NB4 (cell line): ENCODE results near the gene ZNF550.

Source experiments
- DNase-seq: peaks from one replicate; pipeline ENCODE4 v3.0.0; 2010; ENCODE audit warnings: low read depth
- H3K4me3 ChIP-seq: one replicate; pipeline ENCODE4 v1.5.1; 2011; ENCODE audit warnings: mild to moderate bottlenecking, low read depth, low read length, moderate library complexity
- CTCF ChIP-seq: IDR thresholded peaks from one replicate; pipeline ENCODE4 v1.5.1; 2012; ENCODE audit warnings: low read depth, low read length
- MAX ChIP-seq: IDR thresholded peaks from 2 replicates; pipeline ENCODE4 v1.6.1; 2011; ENCODE audit warnings: low read depth, low read length
- MYC ChIP-seq: IDR thresholded peaks from 2 replicates; pipeline ENCODE4 v1.6.1; 2011; ENCODE audit warnings: low read depth, low read length
- POLR2A ChIP-seq: IDR thresholded peaks from 2 replicates; pipeline ENCODE4 v1.6.1; 2011; ENCODE audit warnings: mild to moderate bottlenecking; ENCODE audit not compliant: insufficient read length; ENCODE audit errors: extremely low read depth

ZNF550 gene

GRCh38 chr19:57559404-57560025 lies at the start of gene ZNF550:
Gene ZNF550 (minus strand): TSS chr19:57559863. CDS start chr19:57559682, 181 bp downstream.
- H3K4me3 ChIP-seq: peak within 1 kb of the TSS; percentile 71
- TF ChIP-seq CTCF: no peak
- peak; percentile 77 for TF ChIP-seq POLR2A
- TF ChIP-seq MYC: peak; percentile 70
- TF ChIP-seq MAX: peak; percentile 62; the same call in 1 of the 2 replicates
- peak; percentile 85 for DNase-seq

- no peak overlapping the region for H3K4me3 ChIP-seq
- no peak for DNase-seq
- TF ChIP-seq MAX: no peak
- TF ChIP-seq POLR2A: no peak
- no peak for TF ChIP-seq CTCF
- TF ChIP-seq MYC: no peak
Observed at GRCh38 chr19:57606931-57607330, 47.3 kb upstream of the ZNF550 start.

- peak; percentile 34 for TF ChIP-seq POLR2A
- peak; percentile 43; the same call in 1 of the 2 replicates for TF ChIP-seq MAX
- no peak for TF ChIP-seq CTCF
- DNase-seq: peak; percentile 88
- H3K4me3 ChIP-seq: peak within 1 kb of the TSS; percentile 66
Observed at GRCh38 chr19:57599761-57600383, 40.2 kb upstream of the ZNF550 start, which contains the start of gene ZNF530. Gene ZNF530 (plus strand): TSS chr19:57599885. CDS start chr19:57604346, 4,461 bp downstream.

GRCh38 chr19:57599377-57599760 lies 39.7 kb upstream of the ZNF550 start:
- DNase-seq: no peak
- H3K4me3 ChIP-seq: peak overlapping the region; percentile 66
- TF ChIP-seq MYC (no peak), CTCF (no peak), POLR2A (no peak), MAX (no peak)

- no peak for DNase-seq
- no peak overlapping the region for H3K4me3 ChIP-seq
- no peak for TF ChIP-seq MYC
- TF ChIP-seq POLR2A: no peak
- TF ChIP-seq MAX: no peak
- no peak for TF ChIP-seq CTCF
Observed at GRCh38 chr19:57587529-57587928, 27.9 kb upstream of the ZNF550 start.
